Activated CD8-positive, alpha-beta memory T cell treated with anti-CD3 and anti-CD28 coated beads for 1 hour (primary cell): ENCODE measurements around the gene PRRC2B.

Experiments used
- DNase-seq, 2 donors: peaks; one replicate each; pipeline ENCODE4 v3.0.0-alpha.2; 2020; ENCODE audit warnings: low read depth in 1 of 2; ENCODE audit errors: extremely low read depth in 1 of 2

PRRC2B gene

DNA sequence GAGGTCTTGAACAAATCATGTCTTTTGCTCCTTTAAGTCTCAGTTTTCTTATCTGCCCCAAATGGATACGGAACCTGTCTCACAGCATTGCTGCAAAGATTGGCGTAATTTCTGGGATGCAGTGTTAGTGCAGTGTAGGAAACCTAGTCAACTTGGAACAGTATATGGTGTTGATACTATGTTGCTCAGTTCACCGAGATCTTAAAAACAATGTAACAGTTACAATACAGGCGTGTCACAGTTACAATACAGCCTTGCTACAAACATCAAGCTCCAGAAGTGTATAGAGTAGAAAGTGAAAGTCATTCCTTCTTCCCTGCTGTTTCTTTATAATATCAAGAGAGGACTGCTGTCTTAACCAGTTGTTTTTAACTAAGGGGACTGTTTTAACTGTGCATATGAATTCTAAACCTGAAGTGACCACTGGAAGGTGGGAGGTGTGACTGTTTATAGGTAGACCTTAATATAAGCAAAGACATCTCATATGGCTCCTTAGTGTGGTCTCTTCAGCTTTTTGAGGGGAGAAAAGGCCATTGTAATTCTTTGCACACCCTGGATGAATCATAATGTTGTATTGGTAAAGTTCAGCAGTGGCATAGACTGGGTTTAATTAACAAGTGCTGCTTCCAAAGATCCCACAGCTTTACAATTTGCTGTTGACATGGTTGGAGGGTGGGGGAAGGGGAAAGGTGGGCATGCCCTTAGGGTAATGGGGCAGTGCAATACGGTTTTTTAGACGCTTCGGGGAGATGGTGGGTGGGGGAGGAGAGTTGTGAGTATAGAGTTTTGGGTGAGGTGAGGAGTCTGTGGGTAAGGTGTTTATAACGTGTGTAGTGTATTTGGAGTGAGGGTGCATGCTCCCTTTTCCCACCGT is 12.9 kb downstream of the PRRC2B start:
- no peak for DNase-seq

DNA sequence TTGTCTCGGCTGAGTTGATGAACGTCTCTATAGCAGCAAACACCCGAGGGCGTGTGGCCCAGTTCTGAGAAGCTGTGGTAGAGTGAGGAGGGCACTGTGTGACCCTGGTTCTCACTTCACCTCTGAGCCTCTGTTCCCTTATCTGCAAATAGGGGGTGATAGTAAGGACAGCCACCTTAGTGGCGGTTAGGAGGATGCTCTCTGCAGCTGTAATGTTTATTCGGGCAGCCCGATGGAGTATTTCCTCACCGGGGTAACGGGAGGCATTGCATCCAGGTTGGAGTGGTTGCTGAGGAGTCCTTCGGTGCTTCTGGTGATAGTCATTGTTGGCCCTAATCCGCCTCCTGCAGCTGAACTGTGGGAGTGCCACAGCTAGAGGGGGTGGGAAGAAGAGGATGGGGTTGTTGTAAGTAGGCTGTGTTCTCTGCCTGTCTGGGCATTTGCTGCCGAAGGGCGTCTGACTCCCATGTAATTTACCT is 13.9 kb downstream of the PRRC2B start:
- DNase-seq, result no peak

DNA sequence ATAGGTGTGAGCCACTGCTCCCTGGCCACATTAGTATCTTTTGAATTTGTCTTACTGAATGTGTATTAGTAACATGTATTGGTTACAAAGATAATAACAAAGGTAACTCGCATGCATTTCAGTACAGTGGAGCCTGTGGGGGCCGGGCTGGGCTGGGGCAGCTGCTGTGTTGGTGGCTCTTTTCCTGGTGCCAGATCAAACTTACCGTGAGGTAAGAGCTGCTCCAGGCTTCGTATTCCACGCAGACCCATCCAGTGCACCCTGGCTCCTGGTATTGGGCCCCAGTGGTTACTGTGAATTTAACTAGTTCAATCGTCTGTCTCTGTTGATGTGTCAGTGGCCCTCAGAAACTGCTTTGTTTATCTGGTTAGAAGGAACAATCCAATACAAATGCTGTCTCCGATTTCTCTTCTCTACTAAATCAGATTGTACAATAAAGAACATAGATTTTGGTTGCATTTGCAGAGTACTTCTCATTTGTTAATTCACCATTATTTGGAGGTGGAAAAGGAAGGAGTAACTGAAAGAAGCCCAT is 15.6 kb downstream of the PRRC2B start:
- no peak for DNase-seq

DNA sequence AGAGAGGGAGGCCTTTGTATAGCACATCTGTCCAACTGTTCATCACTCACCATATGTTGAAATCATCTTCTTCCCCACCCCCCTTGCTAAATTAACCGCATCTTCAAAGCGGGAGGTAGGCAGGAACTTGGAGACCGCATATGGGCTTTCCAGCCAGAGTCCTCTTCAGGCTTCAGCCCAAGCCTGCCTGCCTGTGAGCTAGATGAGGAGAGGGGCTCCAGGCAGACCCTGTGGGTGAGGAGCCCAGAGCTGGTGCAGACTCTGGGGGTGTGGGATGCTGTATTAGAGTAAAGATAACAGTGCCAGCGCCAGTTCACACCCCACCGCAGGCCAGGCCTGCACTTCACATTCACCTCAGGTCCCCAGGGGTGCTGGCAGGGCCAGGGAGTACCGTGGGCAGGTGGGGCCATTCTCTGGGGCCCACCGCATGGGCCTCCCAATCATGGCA is 16.2 kb downstream of the PRRC2B start:
- no peak for DNase-seq

DNA sequence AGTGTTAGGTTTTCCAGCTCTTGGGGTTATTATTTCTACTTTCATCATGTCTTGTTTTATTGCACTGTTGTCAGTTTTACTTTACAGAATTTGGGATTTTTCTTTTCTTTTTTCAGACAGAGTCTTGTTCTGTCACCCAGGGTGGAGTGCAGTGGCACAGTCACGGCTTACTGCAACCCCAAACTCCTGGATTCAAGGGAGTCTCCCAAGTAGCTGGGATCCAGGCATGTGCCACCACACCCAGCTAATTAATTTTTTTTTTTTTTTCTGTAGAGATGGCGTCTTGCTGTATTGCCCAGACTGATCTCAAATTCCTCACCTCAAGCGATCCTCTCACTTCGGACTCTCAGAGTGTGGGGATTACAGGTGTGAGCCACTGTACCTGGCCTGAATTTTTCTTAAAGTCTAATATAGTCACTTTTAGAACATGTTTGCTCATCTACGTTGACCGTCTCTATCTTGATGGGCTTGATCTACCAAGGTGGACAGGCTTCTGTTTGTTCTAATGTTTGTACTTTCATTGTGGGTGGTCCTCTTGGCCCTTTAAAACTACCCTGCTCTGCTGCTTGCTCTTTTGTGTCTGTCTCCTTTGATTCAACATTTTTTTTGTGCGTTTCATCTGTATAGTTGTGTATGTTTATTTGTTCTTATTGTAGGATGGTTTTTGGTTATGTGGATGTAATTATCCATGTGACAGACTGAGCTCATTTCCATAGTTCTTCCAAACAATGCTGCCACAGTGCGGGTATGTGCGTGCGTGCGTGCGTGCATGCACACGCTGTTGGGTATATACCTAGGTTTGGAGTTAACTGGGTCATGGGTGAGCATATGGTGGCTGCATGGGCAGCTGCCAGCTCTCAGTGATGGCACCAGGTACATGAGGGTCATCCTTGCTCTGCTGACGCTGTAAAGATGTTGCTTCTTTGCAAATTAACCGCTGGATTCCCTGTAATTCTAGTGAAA is 18.1 kb downstream of the PRRC2B start:
- DNase-seq, result no peak

DNA sequence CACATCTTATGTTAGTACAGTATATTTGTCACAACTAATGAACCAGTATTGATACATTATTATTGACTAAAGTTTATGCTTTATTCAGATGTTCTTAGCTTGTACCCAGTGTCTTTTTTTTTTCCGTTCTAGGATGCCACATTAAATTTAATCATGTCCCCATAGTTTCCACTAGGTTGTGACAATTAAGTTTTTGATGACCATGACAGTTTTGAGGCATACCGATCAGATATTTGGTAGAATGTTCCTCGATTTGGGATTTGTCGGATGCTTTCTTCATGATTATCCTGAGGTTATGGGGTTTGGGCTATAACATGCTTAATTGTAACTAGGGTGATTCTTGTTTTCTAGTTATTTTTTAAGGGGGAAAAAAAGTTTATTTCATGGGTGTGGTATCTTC is 22.6 kb downstream of the PRRC2B start:
- no peak for DNase-seq

DNA sequence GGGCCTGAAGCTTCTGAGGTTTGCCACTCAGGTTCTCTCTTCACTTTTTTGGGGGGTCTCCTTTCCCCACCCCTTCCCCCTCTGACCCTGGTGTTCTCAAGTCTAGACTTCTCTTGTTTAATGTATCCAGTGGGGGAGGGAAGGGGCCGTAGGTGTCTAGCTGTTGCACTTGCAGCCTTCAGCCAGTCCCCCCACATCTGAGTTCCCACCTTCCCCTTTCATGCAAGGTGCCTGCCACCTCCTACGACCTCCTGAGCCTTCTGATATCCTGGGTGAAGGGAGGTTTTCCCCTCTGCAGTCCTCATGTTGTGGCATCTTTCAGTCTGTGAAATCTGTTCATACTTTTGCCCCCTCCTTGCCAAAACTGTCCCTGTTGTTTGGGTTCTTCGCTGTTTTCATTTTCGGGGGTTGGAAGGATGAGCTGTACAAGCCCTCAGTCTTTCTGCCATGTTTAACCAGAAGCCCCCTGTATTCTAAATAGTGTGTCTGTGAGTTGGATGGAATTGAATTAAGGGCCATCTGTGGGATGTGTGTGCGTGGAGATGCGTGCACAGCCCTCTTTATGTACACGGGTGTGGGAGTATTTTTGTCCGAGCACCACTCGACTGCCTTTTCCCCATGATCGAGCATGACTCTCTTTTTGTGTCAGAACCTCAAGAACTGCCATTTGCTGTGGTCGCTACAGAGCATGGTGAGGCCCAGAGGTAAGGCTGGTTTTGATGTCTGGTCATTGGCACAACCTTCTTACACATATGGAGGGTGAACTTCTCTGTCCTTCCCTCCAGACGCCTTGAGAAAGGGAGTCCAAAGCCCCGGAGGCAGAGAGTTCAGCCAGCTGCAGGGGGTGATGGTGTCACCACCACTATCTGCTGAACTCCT is 23.6 kb downstream of the PRRC2B start:
- no peak for DNase-seq

DNA sequence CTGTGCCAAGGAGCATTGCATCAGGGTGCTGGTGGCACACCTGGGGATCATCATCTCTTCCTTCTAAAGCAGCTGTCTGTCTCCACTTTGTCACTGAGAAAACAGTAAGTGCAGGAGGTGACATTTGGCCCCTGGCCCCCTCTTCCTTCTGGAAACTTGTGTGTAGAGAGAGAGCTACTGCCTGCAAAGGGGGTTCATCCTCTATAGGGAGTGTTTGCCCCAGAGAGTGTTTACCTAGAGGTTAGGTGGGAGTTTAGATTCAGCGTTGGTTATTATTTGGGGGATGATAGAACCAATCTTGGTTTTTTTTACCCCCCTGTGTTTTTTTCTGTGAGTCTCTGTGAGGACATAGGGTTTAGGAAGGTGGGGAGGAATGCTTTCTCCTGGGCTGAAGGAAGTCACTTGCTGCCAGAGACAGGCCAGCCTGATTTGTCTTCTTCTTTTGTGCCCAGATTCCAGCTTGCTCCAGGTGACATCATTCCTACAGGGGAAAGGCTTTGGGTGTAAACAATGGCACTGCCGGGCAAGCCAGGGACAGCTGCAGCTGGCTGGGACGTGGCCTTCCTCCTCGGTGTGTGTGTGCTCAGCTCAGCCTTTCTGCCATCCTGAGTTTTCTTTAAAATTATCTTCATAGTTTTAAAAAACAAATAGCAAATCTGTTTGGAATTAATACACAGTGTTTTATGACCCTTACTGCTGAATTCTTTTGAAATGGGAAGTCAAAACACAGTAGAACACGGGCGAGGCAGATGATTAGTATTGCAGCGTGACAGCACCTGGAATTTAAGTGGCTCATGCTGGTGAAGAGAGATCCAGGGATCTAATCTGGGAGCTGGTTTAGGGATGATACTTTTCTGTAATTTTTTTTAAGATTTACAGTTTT is 24.5 kb downstream of the PRRC2B start:
- no peak for DNase-seq

DNA sequence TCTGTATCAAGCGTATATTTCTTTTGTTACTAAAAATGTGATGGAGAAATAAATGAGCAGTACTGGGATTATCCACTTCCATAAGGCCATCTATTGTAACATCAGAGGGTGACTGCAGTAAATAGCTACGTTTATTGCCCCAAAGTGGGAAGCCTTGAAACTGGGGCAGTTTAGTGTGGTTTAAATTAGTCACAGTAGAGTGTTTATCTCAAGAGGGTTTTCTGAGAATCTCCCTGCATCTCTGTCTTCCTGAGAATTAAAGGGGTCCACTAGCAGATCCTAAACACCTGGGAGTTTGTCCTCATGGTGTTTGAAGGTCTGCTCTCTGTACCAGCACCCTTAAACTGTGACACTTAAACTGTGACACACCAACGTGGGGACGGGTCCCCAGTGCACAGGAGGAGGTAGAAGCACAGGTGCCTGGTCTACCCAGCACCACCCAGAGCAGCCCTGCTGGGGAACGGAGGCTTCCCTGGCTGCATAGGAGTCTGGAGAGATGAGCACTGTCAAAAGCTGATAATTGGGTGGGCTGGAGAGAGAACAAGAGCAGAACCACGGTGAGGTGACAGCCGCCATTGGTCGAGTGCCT is 25.2 kb downstream of the PRRC2B start:
- DNase-seq, result no peak

DNA sequence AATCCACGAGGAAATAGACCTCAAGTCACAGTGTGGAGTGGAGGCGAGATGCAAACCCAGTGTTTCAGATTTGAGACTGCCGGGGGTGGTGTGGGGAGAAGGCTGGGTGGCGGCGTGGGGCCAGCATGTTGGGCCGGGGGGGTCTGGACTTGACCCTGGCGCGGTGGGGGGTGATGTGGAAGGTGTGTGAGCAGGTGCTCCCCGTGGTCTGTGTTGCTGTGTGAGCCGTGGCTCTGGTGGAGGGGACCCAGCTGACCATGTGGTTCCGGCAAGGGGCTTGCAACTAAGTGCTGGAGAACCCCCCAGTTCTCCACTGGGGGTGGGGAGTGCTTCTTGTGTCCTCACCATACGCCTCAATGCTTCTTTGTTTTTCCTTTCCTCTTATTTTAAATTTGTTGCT is 25.8 kb downstream of the PRRC2B start:
- DNase-seq, result no peak

DNA sequence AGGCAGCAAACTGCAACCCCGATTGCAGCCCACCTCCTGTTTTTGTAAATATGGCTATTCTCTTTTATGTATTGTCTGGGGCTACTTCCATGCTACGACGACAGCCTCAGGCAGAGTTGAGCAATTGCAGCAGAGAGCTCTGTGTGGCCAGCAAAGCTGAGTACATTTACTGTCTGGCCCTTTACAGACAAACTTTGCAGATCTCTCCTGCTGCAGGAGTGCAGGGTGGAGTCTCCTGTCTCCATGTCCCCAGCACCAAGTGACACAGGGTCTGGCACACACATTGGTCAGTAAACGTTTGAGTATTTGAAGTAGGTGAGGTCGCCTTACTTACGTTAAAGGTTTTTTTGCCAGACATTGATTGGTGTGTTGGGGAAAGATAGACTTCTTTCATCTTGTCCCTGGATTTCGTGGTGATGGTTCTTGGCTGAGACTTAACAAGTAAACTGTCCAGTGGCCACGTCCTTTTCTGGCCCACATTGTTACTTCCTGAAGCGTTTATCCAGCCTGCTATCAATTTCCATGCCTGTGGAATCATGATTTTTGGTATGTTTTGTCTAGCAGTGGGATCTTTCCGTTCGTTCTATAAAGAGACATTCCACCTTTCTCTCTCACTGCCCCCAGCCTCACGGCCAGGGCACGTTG is 27.2 kb downstream of the PRRC2B start:
- no peak for DNase-seq

DNA sequence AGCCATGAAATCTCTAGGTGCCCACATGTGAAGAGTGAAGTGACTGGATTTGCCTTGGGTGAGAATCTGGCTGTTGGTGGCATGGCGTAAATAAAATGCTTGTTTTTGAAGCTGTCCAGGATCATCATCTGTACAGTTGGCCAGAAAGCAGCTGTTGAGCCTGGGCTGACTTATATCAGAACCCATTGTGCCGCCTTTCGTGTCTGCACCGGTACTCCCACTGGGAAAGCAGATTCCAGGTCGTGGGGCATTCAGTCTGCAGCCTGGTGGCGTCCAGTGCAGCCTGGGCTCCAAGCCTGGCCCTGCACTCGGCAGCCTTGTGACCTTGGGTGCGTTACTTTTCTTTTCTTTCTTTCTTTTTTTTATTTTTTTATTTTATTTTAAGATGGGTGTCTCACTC is 27.8 kb downstream of the PRRC2B start:
- no peak for DNase-seq

DNA sequence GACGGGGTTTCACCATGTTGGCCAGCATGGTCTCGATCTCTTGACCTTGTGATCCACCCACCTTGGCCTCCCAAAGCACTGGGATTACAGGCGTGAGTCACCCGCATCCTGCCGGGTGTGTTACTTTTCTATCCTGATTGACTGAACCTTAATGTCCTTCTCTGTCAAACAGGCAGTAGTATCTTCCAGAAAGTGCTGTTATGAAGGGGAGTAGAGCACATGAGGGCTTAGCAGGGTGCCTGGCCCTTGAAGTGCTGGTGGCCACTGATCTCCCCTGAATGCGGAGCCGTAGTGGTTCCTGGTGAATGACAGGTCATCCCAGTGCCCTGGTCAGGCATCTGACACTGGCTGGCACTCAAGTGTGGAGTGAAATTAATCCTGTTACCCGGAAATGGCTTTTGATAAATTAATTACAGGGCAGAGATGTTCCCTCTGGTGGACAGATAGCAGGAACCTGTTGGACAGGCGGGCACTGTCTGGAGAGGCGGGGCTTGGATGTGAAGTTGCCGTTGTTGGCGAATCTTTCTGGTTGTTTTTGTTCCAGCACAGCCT is 28.4 kb downstream of the PRRC2B start:
- no peak for DNase-seq

DNA sequence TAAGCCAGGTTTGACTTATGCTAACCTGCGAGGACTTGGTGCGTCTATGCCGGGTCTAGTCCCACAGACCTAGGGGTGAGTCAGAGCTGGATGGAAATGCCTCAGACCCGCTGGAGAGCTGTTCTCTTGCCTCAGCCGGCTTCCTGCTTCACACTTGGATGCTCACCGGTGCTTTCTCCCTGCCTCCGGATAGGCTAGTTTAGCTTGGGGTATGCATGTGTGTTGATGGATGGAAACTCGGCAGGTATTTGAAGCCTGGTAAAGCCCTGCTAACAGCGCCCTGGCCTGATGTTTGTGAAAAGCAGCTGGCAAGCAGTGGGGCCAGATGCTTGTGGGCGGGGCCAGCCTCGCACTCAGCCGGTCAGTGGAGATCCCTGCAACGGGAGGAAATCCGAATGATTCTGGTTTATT is 29.3 kb downstream of the PRRC2B start:
- no peak for DNase-seq

DNA sequence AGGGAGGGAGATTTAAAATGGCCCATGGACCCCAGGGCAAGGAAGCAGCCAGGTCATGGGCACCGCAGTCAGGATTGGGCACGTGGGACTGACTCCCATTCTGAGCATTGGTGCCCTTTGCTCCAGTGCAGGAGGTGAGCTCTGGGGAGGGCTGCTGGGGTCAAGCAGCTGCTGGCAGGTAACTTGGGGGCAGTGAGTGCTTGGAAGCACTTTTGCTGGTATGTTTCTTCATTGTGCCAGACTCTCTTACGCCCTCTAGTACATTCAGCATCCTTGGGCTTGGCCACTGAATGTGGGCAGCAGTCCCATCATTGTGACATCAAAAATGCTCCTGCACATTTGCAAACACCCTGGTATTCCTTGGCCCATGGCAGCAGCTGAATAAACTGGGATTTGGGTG is 32.7 kb downstream of the PRRC2B start:
- DNase-seq, result no peak

DNA sequence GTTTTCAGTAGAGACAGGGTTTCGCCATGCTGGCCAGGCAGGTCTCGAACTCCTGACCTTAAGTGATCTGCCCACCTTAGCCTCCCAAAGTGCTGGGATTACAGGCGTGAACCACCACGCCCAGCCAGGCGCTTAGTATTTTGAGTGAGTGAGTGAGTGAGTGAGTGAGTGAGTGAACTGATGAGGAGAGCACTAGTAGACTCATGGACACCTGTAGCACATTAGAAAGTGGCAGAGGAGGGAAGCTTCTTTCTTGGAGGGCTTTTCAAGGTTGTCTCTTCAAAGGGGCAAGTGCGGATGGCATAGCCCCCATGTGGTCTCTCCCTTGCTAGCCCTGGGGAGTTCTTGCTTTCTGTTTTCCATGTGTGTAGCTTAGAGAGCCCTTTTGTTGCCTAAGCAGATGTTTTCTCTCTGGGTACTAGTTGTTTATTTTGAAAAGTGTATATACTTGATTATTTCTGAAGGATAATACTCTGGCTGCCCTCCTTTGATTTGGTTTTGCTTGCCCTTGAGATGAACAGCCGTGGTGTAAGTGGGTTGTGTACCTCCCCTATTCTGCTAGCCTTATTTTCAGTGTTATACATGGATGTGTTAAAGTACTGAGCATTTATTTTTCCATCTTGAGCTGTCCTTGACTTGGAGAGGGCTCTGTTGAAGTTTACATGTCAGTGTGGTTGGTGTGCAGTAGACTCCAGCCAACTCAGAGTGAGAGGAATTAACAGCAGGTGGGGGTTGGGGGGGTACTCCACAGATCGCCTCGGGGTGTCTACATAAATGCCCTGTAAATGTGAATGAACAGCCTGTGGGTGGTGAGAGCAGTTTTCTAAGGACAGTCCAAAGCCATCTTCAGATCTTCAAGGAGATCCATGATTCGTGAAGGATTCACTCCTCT is 35.5 kb downstream of the PRRC2B start:
- no peak for DNase-seq

DNA sequence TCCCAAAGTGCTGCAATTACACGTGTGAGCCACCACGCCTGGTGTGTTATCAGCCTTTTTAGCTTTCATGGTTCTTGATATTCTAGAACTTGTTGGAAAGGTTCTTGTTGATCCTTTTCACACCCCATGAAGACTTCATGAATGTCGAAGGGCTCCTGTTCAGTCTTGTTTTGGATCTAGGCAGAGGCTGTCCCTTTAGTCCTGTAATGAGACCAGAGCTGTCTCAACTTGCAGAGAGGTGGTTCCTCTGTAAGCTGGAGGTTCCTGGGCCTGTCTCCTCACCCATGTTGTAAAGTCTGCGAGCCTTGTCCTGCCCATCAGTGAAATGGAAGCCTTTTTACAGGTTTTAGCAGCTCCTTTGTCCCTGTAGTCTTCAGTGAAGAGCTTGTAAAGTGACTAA is 38.2 kb downstream of the PRRC2B start:
- DNase-seq, result no peak
